K562 (cell line): Measurements from ENCODE around the gene AURKB. TPM values are rescaled to one million over a fixed set of nuclear protein-coding genes. Genes with fewer than 3 reads are reported as not detected.
A peak's percentile ranks its signal among the peaks of the same experiment; 100 is the strongest.

Source experiments
- ATF7 ChIP-seq: fragments of 450-650 bp; IDR thresholded peaks from 2 replicates; pipeline ENCODE4 v1.7.1; 2014; ENCODE audit warnings: mild to moderate bottlenecking, moderate library complexity
- CCNT2 ChIP-seq: IDR thresholded peaks from 2 replicates; pipeline ENCODE4 v1.6.1; 2011; ENCODE audit warnings: borderline replicate concordance, low read depth, mild to moderate bottlenecking, moderate library complexity, mixed read lengths, low read length; ENCODE audit not compliant: insufficient read length; ENCODE audit errors: extremely low read depth
- E2F3 ChIP-seq: fragments of 250-450 bp; sonication (Bioruptor Pico); IDR thresholded peaks from 2 replicates; pipeline ENCODE4 v1.4.0; 2020; ENCODE audit warnings: mild to moderate bottlenecking
- E2F4 ChIP-seq: sonication (generic); formaldehyde crosslinking; IDR thresholded peaks from 2 replicates; pipeline ENCODE4 v1.8.0; 2022; ENCODE audit warnings: mild to moderate bottlenecking, low read depth, missing genetic modification reagents
- E2F8 ChIP-seq: fragments of 450-650 bp; IDR thresholded peaks from 2 replicates; pipeline ENCODE4 v1.7.1; 2018; ENCODE audit warnings: mild to moderate bottlenecking, low read depth; ENCODE audit not compliant: partially characterized antibody
- ETV1 ChIP-seq: fragments of 450-650 bp; conservative IDR thresholded peaks from 2 replicates; pipeline ENCODE4 v1.6.1; 2016; ENCODE audit warnings: missing genetic modification characterization, control low read depth, low read depth, missing compliant biosample characterization
- HIVEP1 ChIP-seq: fragments of 250-450 bp; sonication (Bioruptor Pico); IDR thresholded peaks from 2 replicates; pipeline ENCODE4 v1.4.0; 2020; ENCODE audit warnings: mild to moderate bottlenecking
- HMG20A ChIP-seq: fragments of 450-650 bp; formaldehyde crosslinking; conservative IDR thresholded peaks from 2 replicates; pipeline ENCODE4 v1.4.0; 2020; ENCODE audit warnings: mild to moderate bottlenecking, mixed read lengths
- LARP7 ChIP-seq: fragments of 450-650 bp; IDR thresholded peaks from 2 replicates; pipeline ENCODE4 v1.6.1; 2016
- MTA2 ChIP-seq: fragments of 450-650 bp; IDR thresholded peaks from 2 replicates; pipeline ENCODE4 v1.6.1; 2016; ENCODE audit warnings: low read depth
- MTA3 ChIP-seq: fragments of 450-650 bp; formaldehyde crosslinking; IDR thresholded peaks from 2 replicates; pipeline ENCODE4 v1.6.1; 2017; ENCODE audit warnings: mild to moderate bottlenecking, borderline replicate concordance
- NBN ChIP-seq: fragments of 450-650 bp; IDR thresholded peaks from 2 replicates; pipeline ENCODE4 v1.6.1; 2016; ENCODE audit warnings: low read depth, mild to moderate bottlenecking
- NCOA4 ChIP-seq: fragments of 450-650 bp; IDR thresholded peaks from 2 replicates; pipeline ENCODE4 v1.6.1; 2018; ENCODE audit warnings: mild to moderate bottlenecking; ENCODE audit not compliant: partially characterized antibody
- POLR2H ChIP-seq: IDR thresholded peaks from 2 replicates; pipeline ENCODE4 v1.6.1; 2016; ENCODE audit warnings: missing genetic modification characterization, low read depth, mild to moderate bottlenecking, control low read depth, missing compliant biosample characterization, moderate library complexity
- RHOXF2B ChIP-seq: fragments of 250-450 bp; sonication (Bioruptor Pico); conservative IDR thresholded peaks from 2 replicates; pipeline ENCODE4 v1.5.1; 2021
- RNF2 ChIP-seq: sonication (generic); IDR thresholded peaks from 2 replicates; pipeline ENCODE4 v1.6.1; 2016
- SMAD4 ChIP-seq: fragments of 250-450 bp; sonication (Bioruptor Pico); conservative IDR thresholded peaks from 2 replicates; pipeline ENCODE4 v1.8.0; 2021; ENCODE audit warnings: inconsistent platforms, mild to moderate bottlenecking, moderate library complexity
- TAF7 ChIP-seq: fragments of 450-650 bp; IDR thresholded peaks from 2 replicates; pipeline ENCODE4 v1.6.1; 2016; ENCODE audit warnings: missing genetic modification characterization, missing compliant biosample characterization
- YY1 ChIP-seq, 3 experiments: IDR thresholded peaks; 2 replicates each; pipeline ENCODE4 v1.6.1; 2011; ENCODE audit warnings: low read length in 2 of 3, mild to moderate bottlenecking in 2 of 3, moderate library complexity in 2 of 3, borderline replicate concordance in 1 of 3, control low read depth in 1 of 3, low read depth in 1 of 3; ENCODE audit not compliant: insufficient read depth in 3 of 3, insufficient replicate concordance in 2 of 3, control insufficient read depth in 1 of 3, insufficient read length in 1 of 3; ENCODE audit errors: extremely low read depth in 1 of 3
- ZFP1 ChIP-seq: fragments of 450-650 bp; formaldehyde crosslinking; IDR thresholded peaks from 2 replicates; pipeline ENCODE4 v1.4.0; 2020; ENCODE audit warnings: mild to moderate bottlenecking, mixed read lengths
- ZNF217 ChIP-seq: sonication (generic); formaldehyde crosslinking; IDR thresholded peaks from 2 replicates; pipeline ENCODE4 v1.8.0; 2022; ENCODE audit warnings: mild to moderate bottlenecking, missing genetic modification reagents
- ZNF668 ChIP-seq: fragments of 250-450 bp; sonication (Bioruptor Pico); IDR thresholded peaks from 2 replicates; pipeline ENCODE4 v1.8.0; 2022; ENCODE audit warnings: mild to moderate bottlenecking, inconsistent platforms
- polyA plus RNA-seq, 8 experiments: library from polyadenylated mRNA; depleted of rRNA in 4 of 8; stranded (reverse) in 5 of 8; unstranded in 3 of 8; fragments of >200 nt; fragmentation: Nextera tagmentation in 2 of 8; fragmentation: Illumina TruSeq in 1 of 8; extraction: Ambion mirVana in 2 of 8; extraction: Trizol in 1 of 8; gene quantifications; 2 replicates each; pipeline versions ENCODE4 v1.2.1 to v1.2.3, GENCODE V29; 2011 to 2014; ENCODE audit warnings: inconsistent platforms in 1 of 8, missing spikeins in 1 of 8
- total RNA-seq, 7 experiments: library from RNA; depleted of rRNA in 6 of 7; stranded (reverse); fragments of >200 nt in 6 of 7; fragmentation: Illumina TruSeq in 2 of 7; extraction: Trizol in 2 of 7; gene quantifications; 2 replicates each; pipeline versions ENCODE4 v1.2.1 to v1.2.3, GENCODE V29; 2011 to 2021; ENCODE audit warnings: low replicate concordance in 1 of 7
- TF ChIP-seq, protein P1 (sequence below): sonication (generic); formaldehyde crosslinking; IDR thresholded peaks from 2 replicates; pipeline ENCODE4 v1.8.1; 2023; ENCODE audit warnings: mild to moderate bottlenecking, missing genetic modification reagents

AURKB gene
- total and polyA plus RNA-seq, 9 of the 15 experiments (the other 6 are each of a cell fraction or from before 2014, with no cell fraction given) = 27.2 to 114 (median 74.8) TPM

GRCh38 chr17:8209907-8210760 is at the start of gene AURKB (continued):
- TF ChIP-seq E2F3 (CRISPR knock-in tag) (peak; percentile 86), RNF2 (0 out of 2 replicates have a peak, but pooled peaks have one; percentile 32), ETV1 (tag) (peak; percentile 48), MTA2 (no peak), HMG20A (CRISPR knock-in tag) (no peak), TAF7 (tag) (0 out of 2 replicates have a peak, but pooled peaks have one; percentile 15), LARP7 (no peak), E2F8 (no peak), RHOXF2B (CRISPR knock-in tag) (no peak), ZNF217 (no peak), NBN (0 out of 2 replicates have a peak, but pooled peaks have one; percentile 21), MTA3 (peak; percentile 51; the same call in 1 of the 2 replicates), NCOA4 (no peak), SMAD4 (CRISPR knock-in tag) (0 out of 2 replicates have a peak, but pooled peaks have one; percentile 37), POLR2H (peak; percentile 90), HIVEP1 (CRISPR knock-in tag) (no peak), YY1 (IDR thresholded peaks at IDR 0.05; ENCODE audit: borderline replicate concordance in 1 of 3, control insufficient read depth in 1 of 3, extremely low read depth in 1 of 3, insufficient read depth in 3 of 3, insufficient read length in 1 of 3, insufficient replicate concordance in 2 of 3, low read depth in 1 of 3, low read length in 2 of 3) (no peak), CCNT2 (no peak), ZNF668 (no peak), ATF7 (peak; percentile 71; the same call in 1 of the 2 replicates), ZFP1 (no peak), E2F4 (peak; percentile 100)
- TF ChIP-seq, protein P1, sequence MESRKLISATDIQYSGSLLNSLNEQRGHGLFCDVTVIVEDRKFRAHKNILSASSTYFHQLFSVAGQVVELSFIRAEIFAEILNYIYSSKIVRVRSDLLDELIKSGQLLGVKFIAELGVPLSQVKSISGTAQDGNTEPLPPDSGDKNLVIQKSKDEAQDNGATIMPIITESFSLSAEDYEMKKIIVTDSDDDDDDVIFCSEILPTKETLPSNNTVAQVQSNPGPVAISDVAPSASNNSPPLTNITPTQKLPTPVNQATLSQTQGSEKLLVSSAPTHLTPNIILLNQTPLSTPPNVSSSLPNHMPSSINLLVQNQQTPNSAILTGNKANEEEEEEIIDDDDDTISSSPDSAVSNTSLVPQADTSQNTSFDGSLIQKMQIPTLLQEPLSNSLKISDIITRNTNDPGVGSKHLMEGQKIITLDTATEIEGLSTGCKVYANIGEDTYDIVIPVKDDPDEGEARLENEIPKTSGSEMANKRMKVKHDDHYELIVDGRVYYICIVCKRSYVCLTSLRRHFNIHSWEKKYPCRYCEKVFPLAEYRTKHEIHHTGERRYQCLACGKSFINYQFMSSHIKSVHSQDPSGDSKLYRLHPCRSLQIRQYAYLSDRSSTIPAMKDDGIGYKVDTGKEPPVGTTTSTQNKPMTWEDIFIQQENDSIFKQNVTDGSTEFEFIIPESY (CRISPR knock-in tag) = no peak
